ENCODE results near the gene SIGLEC7.

Gene SIGLEC7

GRCh38 chr19:51107406-51108065 is 34.6 kb upstream of the SIGLEC7 start:
- H3K4me3 ChIP-seq (ENCODE audit: low read depth, low read length) = peak overlapping the region; percentile 87

GRCh38 chr19:51108066-51108804 is 33.9 kb upstream of the SIGLEC7 start, which contains the start of gene CTU1:
Gene CTU1 (minus strand): TSS chr19:51108409. CDS start chr19:51104569, 3,840 bp downstream.
- peak within 1 kb of the TSS; percentile 87 for H3K4me3 ChIP-seq (ENCODE audit: low read depth, low read length)
- TF ChIP-seq CTCF (IDR thresholded peaks at IDR 0.05; ENCODE audit: low read depth, low read length) = no peak

More at GRCh38 chr19:51107406-51108065, 34.6 kb upstream of the SIGLEC7 start:
- TF ChIP-seq CTCF (IDR thresholded peaks at IDR 0.05; ENCODE audit: low read depth, low read length) = no peak

DNA sequence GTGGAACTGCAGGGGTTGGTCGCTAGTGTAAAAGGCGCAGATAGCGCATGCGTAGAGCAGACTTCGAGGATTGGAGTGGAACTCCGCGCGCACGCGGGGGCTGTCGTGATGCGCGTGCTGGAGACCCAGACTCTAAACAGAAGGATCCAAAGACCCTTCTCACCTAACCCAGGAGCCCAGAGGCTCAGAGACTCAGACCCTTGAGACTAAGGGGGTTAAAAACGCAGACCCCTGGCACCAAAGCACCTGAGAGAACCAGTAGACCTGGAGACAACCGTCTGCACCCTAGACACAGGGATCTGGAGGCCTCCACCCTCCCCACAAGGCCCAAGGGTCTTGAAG is 33.3 kb upstream of the SIGLEC7 start:
- peak overlapping the region; percentile 87 for H3K4me3 ChIP-seq (ENCODE audit: low read depth, low read length)
- no peak for TF ChIP-seq CTCF (IDR thresholded peaks at IDR 0.05; ENCODE audit: low read depth, low read length)

GRCh38 chr19:51110666-51110971 is 31.5 kb upstream of the SIGLEC7 start:
- TF ChIP-seq CTCF (IDR thresholded peaks at IDR 0.05; ENCODE audit: low read depth, low read length) = no peak
- no peak overlapping the region for H3K4me3 ChIP-seq (ENCODE audit: low read depth, low read length)

DNA sequence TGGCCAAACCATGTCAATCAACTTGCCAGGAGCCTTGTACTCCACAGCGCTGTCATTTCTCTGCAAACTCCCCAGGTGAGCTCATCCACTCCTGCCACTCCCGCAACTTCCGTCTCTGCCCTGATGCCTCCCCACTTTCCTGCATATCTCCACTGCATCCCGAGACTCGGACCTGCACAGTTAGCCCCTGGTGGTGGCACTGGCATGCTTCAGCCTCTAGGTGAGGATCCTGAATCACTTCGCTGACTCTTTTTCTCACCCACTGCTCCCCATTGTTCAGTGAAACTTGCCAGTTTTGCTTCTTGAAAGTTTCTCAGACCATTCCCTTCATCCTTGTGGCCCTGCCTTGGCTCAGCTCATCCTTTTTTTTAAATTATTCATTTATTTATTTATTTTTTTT is 30.5 kb upstream of the SIGLEC7 start:
- peak; percentile 38 for TF ChIP-seq CTCF (IDR thresholded peaks at IDR 0.05; ENCODE audit: low read depth, low read length)
- no peak overlapping the region for H3K4me3 ChIP-seq (ENCODE audit: low read depth, low read length)

DNA sequence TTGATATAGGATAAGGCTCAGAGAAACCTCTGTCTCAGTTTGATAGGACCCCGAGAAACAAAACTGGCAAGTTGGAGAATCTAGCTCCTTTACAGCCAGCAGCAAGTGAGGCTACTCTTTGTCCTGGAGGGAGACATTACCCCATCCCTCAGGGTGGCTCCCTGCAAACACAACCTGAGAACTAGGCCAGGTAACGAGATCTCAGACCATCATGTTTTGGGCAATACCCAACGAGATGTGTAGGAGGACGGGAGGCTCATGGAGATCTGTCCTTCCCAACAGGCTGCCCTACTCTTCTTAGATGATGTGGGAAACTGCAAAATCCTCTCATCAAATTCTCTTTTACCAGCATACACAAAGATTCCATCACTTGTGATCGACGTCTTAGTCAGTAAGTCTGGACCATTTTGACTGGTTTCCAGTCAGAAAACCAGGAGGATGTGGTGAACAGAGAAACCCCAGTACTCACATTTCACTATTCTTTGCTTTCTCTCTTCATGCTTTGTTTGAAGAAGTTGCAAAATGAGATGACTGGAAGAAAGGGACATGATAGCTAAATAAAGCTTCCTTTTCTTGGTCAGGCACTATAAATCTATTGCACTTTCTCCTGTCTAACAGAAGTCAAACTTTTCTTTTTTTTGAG is 27.9 kb upstream of the SIGLEC7 start:
- H3K4me3 ChIP-seq (ENCODE audit: low read depth, low read length) = no peak overlapping the region
- TF ChIP-seq CTCF (IDR thresholded peaks at IDR 0.05; ENCODE audit: low read depth, low read length) = no peak

DNA sequence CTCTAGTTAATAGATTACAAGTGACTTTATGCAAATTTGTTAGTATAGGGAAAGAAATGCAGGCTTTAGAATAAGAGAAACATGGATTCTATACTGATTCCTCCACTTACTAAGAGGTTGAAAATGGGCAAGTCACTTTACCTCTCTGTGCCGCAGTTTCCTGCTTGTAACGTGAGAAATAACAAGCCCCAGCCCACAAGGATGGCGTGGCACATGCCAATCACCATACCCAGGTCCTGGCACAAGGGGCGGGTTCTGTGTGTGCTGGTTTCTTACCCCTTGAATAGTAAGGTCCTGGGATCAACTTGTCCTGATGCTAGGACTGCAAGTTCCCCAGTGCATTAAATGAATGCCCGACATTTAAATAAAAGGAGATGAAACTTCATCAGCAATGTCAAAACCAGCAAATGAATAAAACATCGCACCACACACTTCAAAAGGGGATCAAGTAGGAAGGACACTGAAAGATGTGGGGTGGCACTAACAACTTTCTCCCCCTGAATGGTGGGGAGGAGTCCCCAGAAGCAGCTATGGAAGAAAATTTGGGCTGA is 25.3 kb upstream of the SIGLEC7 start:
- no peak for TF ChIP-seq CTCF (IDR thresholded peaks at IDR 0.05; ENCODE audit: low read depth, low read length)

More for the DNA sequence above, 25.3 kb upstream of the SIGLEC7 start:
- no peak overlapping the region for H3K4me3 ChIP-seq (ENCODE audit: low read depth, low read length)
